Amniotic epithelial cell (primary cell): Measurements from ENCODE around the gene DLX1.
"Not testable (repeated sequence)": the region's sequence is repeated elsewhere in the genome, so short reads cannot be mapped to it uniquely, and the experiment has no call there.

Source experiments
- DNase-seq: peaks from one replicate; pipeline ENCODE4 v3.0.0-alpha.2; 2010; ENCODE audit warnings: low read depth

DLX1 gene

DNA sequence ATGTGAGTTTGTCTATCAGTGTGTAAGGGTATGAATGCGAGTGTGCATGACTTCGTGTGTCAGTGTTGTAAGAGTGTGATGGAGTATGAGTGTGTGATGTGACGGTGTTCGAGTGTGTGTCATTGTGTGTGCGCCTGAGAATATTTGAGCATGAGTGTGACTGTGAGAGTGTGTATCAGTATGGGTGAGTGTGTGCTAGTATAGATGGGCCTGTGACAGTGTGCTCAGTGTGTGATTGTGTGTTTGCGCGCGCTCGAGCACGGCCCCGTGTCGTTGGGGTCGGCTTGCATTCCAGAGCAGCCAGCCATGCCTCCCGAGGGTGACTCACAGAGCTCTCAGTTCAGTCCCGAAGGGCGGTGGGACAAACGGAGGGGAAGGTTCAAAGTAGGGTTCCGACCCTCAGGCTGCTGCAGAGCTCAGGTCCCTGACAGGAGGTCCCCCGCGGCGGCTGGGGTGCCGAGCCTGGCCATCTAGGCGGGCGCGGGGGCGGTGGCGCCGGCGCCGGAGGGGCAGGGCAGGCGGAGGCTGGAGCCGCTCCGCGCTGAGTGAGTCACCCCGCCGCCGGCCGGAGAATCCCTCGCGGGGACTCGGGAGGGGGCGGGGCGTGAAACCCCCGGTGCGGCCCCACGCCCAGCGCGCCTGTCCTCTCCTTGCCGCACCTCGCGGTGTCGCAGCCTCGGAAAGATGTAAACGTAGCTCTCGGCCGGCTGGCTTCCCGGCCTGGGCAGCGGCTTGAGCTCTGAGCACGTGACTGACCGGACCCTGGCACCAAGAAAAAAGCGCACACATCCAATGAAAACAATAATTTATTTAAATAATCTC, 13.6 kb downstream of the DLX1 start:
- DNase-seq: peak; percentile 48

DNA sequence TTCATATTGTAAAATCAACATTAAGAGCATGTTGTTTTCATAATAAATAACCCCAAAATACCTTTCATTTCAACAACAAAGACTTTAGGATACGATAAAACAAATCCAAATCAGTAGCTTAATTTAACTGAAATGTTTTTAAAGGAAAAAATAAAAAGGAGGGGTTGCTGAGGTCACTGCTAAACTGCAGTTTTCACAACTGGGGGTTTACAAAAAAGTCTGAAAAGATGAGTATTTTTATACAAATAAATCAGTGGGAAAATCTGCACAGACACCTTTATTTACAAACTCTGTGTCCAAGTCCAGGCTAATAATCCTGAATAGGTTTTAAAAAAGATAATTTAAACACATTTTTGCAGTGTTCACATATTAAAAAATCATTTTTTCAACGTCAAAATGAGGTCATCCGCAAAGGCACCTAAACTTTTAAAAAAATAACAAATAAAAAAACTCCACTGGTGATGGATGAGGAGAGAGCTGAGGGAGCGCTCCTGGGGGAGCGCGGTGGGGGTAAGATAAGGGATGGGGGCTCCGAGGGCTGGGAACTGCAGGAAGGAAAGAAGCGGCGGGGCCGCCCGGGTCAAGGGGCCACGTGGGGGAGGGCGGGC, 14.3 kb downstream of the DLX1 start:
- no peak for DNase-seq

DNA sequence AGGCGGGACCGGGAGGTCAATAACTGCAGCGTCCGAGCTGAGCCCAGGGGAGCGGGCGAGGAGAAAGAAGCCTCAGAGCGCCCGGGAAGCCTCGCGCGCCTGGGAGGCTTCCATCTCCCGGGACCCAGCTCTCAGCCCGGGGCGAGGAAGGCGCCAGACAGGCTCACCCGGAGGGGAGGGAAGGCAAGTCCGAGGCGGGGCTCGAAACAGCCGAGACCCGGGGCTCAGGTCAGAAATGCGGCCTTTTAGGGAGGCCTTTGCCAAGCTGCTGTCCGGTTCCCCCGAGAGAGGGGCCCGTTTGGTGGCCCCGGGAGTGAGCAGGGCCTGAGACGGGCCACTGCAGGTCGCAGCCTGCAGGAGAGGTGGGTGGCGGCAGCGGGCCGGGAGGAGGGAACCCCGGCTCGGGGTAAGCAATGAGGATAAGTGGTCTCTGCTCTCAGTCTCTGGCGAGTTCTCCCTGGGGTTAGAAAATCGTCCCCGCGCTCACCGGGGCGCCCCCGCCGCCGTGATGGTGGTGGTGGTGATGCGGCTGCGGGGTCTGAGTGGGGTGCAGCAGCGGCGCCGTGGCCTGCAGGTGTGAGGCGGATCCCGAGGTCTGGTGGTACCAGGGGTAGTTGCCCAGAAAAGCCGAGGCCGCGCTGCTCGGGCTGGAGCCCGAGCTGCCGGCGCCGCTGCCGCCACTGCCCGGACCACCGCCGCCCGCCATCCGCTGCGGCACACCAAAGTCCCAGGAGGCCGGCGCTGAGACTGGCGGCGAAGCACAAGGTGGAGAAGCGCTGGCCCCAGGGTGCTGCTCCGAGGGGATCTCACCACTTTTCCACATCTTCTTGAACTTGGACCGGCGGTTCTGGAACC, 15.0 kb downstream of the DLX1 start:
- no peak for DNase-seq

DNA sequence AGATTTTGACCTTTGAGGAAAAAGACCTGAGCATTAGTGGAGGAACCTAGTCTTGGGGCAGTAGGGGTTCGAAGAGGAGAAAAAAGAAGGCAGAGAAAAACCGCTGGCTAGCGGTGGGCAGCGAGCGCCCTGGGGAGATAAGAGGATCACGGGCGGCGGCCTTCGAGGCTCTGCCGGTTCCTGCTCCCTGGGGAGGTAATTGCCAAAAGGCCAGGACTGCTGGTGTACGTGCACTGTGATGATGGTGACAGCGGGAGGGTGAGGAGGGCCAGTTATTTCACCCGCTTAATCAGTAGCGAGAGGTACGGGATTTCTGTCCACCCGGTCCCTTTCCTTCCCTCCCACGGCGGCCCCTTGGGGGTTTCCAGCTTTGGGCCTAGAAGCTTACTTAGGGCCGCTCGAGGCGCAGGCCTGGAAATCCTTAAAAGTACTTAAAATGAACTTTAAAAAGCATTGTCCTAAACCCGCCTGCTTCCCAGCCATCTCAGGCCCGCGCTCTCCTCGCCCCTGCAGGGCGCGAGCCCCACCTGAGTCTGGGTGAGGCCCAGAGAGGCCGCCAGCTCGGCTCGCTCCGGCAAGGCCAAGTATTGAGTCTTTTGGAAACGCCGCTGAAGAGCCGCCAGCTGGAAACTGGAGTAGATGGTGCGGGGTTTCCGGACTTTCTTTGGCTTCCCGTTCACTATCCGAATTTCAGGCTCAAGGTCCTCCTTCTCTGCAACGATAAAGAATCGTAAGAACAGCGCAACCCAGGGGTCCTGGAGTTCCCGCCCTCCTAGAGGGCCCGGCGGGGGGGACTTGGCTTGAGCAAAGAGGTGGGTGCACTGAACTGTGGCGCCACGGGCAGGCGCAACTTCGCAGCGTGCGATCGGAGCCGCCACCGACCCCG, 15.9 kb downstream of the DLX1 start:
- no peak for DNase-seq

DNA sequence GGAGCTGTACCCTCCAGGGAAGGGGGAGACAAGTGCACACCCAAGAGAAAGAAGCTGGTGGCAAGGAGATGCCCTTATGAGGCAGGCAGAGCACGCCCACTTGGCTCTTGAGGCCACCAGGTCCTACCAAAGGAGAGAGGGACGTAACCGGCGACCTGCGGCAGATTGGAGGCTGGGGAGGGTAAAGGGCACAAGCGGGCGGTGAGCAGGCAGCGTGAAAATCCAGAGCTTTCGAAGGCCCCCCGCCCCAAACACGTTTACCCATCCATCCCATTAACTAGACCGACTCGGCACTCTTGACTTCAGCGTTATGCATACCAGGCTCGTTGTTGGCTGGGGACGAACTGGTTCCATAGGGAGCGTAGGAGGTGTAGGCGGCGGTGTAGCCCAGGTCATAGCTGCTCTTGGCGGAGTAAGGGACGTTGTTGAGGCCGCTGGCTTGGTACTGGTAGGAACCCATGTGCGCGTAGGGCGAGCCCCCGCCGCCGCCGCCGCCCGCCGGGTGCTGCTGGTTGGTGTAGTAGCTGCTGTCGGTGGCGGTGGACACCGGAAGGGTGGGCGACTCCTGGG, 16.6 kb downstream of the DLX1 start:
- DNase-seq: no peak

DNA sequence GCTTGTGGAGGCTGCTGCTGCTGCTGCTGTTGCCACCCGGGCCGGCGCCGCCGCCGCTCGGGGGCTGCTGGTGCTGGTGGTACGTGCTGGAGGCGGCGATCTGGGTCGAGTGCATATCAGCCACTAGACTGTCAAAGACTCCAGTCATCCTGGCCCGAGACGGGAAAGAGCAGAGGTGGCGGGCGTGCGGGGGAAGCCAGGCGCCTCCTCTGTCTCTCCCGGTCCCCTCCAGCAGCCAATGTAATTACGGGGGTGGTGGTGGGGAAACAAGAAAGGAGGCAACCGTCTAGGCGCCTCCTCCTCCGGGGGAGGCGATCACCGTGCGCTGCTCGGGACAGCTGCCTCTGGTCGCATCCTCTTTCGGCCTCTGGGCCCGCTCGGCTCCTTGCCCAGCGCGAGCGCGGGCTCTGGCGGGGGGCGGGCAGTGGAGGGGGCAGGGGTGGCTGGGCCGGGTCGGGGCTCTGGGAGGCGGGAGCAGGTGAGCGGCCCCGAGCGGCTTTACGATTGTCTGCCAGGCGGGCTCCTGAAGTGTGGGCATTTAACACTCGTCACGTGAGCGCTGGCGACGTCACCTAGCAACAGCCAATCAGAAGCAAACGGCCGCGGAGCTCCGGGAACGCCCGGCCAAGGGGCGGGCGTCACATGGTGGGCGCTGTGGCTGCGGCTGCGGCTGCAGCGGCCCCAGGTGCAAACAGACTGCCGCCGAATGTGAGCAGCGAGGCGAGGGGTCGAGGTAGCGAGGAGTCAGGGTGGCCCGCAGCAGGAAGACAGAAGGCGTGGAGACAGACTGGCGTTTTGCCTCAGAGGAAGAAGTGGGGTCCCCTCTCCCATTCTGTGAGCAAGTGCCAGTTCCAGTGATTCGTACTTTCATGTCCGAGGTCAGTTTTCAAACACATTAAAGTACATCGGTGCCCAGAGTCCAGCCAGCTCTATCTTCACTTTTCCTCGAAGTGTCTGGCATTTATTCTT, 17.4 kb downstream of the DLX1 start, which contains the start of gene DLX2:
Gene DLX2 (minus strand): TSS at position 510 of the 969 bp plus-strand sequence. CDS start 362 bp downstream, at position 148.
- peak; percentile 61 for DNase-seq

DNA sequence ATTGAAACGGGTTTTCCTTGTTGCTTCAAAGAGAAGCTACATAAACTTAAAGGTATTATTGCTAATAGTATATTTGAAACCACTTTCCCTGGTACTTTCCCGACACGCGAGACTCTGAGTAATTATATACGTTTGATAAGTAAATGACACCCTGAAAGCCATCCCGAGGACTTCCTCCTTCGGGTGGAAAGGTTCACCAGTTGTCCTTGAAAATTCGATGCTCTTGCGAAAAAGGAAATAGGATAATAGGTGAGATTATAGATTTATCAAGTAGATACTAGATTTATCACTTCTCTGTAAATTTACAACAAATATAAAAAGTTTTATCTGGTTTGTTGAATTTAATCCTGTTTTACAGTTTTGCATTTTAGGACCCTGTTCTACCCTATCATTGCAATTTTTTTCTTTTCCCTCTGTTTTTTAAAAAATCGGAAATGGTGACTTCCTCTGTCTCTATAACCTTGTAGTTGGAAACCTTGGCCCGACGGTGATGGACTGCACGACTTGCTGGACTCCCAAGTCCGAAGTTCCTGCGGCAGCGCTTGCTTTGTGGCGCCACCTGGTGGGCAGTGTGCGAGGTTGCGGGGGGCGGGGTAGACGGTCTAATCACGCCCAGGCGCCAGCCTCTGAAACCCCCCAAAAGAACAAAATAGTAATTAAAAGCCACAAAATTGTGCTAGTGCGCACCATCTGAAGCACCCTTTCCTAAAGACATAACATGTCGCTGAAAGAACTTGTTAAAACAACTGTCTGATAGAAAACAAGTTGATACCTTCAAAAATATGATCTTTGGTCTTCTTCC, 18.4 kb downstream of the DLX1 start:
- peak; percentile 78 for DNase-seq

DNA sequence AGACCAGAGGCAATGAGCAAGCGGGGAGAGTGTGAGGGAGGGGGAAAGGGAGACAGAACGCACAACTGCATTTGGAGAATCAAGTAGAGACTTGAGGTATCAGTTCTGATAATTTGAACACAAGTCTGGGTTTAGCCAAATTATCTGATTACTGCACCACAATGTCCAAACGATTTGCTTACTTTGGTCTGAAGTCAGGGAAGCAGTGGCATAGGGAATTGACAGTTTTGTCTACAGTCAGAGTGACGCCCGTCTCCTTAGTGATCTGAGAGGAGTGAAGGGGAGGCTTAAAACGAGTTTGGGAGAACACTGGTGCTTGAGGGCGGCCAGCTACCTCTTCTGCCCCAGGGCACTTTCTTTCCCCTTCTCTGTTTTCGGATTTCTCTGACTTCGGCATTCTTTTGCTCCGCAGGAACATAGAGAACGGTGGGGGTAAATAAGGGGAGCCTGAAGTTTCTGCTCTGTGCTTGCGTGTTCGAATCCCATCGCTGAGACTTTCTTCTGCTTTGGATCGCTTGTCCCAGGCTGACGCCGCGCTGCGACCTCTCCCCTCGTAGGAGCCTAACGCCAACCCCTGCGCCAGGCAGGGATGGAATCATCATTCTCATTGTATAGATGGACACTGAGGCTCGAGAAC, 20.3 kb downstream of the DLX1 start:
- no peak for DNase-seq

DNA sequence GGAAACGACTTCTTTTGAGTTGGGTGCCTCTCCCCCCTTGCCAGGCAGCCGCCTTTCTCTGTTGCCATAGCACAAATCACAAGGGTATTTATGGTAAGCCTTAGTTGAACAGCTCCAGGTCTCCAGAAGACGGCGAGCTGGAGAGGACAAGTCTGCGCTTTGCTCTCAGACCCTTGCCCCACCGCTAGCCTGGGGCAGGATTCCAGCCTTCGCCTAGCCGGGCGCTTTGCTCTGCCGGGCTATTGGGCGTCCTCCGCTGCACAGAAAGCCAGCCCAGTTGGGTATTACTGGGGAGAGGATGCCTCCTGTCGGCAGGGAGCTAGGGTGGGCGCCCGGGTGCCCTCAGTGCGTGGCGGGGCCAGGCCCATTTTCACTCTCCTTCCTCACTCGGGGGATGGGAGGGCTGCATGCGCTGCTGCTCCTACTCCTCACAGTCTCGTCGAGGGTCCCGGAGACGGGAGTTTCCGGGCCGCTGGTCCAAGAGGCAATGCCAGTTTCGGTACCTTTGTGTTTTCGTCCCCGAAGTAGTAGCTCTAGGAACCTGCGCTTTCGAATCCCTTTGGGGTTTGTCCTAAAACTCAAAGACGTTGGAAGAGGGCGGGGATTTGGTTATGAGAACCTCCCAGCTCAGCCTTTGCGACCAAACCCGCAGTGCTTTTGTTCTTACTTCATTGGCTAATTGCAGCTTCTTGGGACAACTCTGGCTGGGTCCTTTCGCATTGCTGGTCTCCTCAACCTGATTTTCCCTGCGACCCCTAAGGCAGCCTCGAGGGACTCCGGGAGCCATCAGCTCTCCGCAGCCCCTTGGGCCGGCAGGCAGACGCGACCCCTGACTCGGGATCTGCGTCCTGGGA, 21.0 kb downstream of the DLX1 start:
- peak; percentile 20 for DNase-seq

DNA sequence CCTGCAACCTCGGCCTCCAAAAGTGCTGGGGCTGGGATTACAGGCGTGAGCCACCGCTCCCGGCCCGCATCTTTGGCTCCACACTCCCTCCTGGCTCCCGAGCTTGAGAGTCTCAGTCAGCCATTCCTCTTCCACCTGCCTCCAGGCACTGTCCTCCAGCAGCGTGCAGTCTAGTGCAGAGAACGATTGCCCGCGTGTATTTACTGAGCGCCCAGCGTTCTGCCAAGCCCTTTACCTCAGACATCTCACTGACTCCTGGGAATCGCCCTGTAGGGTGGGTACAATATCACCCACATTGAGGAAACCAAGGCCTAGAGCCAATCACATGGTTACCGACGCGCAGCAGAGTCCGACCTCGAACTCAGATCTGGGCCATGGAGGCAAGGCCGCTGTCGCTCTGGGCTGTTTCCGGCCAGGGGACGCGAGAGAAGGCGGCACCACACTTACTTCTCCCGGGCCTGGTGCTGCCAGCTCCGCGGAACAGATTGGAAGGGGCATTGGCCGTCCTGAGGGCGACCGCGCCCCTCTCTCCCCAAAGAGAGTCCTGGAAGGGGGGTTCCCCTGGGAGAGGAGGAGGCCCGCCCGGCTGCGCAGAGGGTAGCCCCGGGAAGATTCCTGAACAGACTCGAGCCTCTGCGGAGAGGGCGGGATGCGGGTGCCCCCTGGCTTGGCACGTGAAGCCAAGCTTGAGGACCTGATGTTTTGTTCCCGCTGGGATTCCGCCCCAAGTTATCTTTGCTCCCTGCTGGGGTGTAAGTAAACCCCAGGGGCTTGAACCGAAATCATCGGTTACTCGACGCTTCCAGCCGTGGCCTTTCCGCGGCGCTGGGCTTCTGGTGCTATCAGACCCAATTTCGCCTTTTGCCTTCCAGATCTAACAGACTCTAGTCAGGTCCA, 22.6 kb downstream of the DLX1 start:
- no peak for DNase-seq

DNA sequence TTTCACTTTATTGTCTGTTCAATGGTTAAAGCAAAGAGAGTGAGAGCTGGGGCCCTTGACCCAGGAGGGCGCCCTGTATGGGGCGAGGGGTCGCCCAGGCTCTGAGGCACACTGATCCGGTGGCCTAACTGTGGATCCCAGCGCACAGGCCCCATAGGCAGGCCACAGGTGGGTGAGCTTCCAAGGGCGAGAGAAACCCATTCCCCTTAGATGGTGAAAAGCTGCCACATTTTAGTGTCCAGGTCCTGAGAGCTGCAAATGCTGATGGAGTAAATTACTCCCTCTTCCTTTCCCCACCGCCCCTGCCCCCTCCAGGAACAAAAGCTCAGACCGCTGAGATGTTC, 23.3 kb downstream of the DLX1 start:
- DNase-seq: no peak

DNA sequence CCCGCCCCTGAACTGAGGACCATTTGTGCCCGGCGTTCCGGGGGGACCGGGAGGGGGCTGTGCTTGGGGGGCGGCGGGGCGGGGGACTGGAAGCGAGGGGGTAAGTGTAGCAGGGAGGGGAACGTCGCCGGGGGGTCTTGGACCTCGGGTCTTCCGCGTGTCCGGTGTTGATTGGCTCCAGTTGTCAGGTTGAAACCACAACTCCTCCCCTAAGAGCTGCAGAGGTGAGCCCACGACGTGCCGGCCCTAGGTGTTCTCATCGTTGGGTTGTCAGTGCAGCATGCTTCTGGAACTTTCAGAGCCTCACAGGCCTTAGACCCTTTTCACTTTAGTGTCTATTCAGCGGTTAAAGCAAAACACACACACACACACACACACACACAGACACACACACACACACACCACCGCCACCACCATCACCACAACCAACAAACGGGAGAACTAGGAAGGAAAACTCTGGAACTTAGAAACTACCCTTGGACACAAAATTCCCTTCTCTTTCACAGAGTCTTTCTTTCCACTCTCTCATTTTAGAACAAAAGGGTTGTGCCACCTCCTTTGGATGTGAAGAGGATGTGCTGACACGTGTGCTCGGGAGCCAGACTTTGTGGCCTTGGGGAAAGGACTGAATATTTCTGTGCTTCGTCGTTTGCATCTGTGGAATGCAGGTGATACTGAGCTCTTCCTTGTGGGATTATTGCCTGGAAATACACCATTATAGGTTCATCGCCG, 24.1 kb downstream of the DLX1 start:
- no peak for DNase-seq

DNA sequence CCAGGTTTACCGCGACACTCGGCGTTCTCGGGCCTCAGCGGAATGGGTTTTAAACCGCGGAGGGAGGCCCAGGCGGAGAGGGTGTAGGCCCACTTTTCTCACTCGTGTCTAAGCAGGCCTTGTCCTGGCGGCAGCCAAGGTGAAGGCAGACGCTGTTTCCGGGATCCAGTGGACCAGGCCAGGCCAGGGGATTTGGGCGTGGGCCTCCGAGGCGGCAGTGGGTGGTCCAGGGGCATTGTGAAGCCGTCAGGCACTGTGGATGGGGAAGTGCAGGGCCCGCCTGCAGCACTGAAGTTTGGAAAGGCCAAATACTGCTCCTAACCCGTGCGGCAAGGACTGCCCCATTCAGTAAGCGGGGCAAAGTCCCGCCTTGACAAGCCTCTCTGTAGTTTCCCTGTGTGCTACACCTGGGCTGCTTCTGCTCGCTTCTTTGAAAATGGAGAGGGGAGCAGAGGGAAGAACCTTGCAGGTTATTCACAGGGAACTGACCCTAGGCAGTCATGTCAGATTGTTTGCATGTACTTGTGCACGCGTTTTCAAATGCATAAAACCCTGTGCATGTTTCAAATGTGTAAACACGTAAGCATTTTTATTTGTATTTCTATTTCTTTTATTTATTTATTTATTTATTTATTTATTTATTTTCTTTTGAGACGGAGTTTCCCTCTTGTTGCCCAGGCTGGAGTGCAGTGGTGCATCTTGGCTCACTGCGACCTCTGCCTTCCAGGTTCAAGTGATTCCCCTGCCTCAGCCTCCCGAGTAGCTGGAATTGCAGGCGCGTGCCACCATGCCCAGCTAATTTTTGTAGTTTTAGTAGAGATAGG, 24.9 kb downstream of the DLX1 start:
- DNase-seq: no peak

DNA sequence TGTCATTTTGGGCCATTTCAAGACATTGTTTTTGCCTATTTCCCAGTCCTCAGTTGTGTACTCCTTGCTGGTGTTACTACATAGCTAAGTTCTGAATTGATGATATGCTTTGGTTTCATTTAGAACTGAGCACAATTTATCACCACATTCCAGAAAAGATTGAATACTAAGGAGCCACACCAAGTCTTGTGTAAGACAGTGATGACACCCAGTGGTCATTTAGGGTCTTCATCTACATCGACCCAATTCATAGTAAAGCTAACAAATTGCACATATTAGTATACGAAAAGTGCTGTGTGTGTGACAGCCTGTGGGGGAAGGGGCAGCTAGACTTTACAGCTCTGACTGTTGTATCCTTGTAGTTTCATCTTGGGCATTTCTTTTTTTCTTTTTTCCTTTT, 28.3 kb downstream of the DLX1 start:
- peak; percentile 34 for DNase-seq

DNA sequence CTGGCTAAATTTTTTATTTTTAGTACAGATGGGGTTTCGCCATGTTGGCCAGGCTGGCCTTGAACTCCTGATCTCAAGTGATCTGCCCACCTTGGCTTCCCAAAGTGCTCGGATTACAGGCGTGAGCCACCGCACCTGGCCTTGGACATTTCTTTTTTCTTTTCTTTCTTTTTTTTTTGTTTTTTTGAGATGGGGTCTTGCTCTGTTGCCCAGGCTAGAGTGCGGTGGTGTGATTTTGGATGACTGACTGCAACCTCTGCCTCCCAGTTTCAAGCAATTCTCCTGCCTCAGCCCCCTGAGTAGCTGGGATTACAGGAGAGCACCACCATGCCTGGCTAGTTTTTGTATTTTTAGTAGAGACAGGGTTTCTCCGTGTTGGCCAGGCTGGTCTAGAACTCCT, 28.9 kb downstream of the DLX1 start:
- not testable (repeated sequence) for DNase-seq
